Endodermal cell (in vitro differentiated cells): ENCODE measurements around the gene PDE6A. TPM values are rescaled to one million over a fixed set of nuclear protein-coding genes. Genes with fewer than 3 reads are reported as not detected.

ENCODE experiments used
- DNase-seq: peaks from one replicate; pipeline ENCODE4 v3.0.0-alpha.2; 2017
- H3K27ac ChIP-seq: 2 replicates; pipeline ENCODE4 v1.5.1; 2013; ENCODE audit warnings: mild to moderate bottlenecking, low read depth, low read length, moderate library complexity
- H3K27me3 ChIP-seq: 2 replicates; pipeline ENCODE4 v1.6.1; 2013; ENCODE audit warnings: mild to moderate bottlenecking, low read length, moderate library complexity; ENCODE audit not compliant: insufficient read depth, control insufficient read depth, poor library complexity, severe bottlenecking
- H3K36me3 ChIP-seq: 2 replicates; pipeline ENCODE4 v1.7.0; 2013; ENCODE audit warnings: mild to moderate bottlenecking, low read length, moderate library complexity; ENCODE audit not compliant: control insufficient read depth, insufficient read depth
- H3K4me1 ChIP-seq: one replicate; pipeline ENCODE4 v1.7.0; 2013; ENCODE audit warnings: low read length; ENCODE audit not compliant: control insufficient read depth, insufficient read depth
- H3K4me3 ChIP-seq: 2 replicates; pipeline ENCODE4 v1.5.1; 2013; ENCODE audit warnings: mild to moderate bottlenecking, low read length, moderate library complexity
- H3K9ac ChIP-seq: 2 replicates; pipeline ENCODE4 v1.6.1; 2013; ENCODE audit warnings: mild to moderate bottlenecking, low read length, moderate library complexity; ENCODE audit not compliant: poor library complexity, severe bottlenecking; ENCODE audit errors: extremely low read depth
- H3K9me3 ChIP-seq: 2 replicates; pipeline ENCODE4 v1.6.1; 2013; ENCODE audit warnings: mild to moderate bottlenecking, low read length, moderate library complexity; ENCODE audit not compliant: control insufficient read depth
- H3K27ac Mint-ChIP-seq: 2 replicates; pipeline ENCODE4 v1.8.0; 2020; ENCODE audit warnings: mixed read lengths
- H3K27me3 Mint-ChIP-seq: 2 replicates; pipeline ENCODE4 v1.8.0; 2021; ENCODE audit warnings: mild to moderate bottlenecking, mixed read lengths; ENCODE audit not compliant: insufficient read depth
- H3K36me3 Mint-ChIP-seq: 2 replicates; pipeline ENCODE4 v1.8.0; 2020; ENCODE audit warnings: low read depth, mixed read lengths
- H3K4me1 Mint-ChIP-seq: 2 replicates; pipeline ENCODE4 v1.8.0; 2020; ENCODE audit warnings: mixed read lengths
- H3K4me3 Mint-ChIP-seq: 2 replicates; pipeline ENCODE4 v1.8.0; 2020; ENCODE audit warnings: mild to moderate bottlenecking, moderate library complexity, mixed read lengths
- H3K9me3 Mint-ChIP-seq: 2 replicates; pipeline ENCODE4 v1.8.0; 2020; ENCODE audit warnings: mild to moderate bottlenecking, mixed read lengths
- CTCF ChIP-seq: fragments of 200-600 bp; sonication (generic); conservative IDR thresholded peaks from 2 replicates; pipeline ENCODE4 v1.5.0; 2021; ENCODE audit warnings: antibody characterized with exemption, mild to moderate bottlenecking
- WGBS, 2 experiments: methylation state at CpG; one replicate each; pipeline versions ENCODE4 v1.1.5 to v1.1.7; 2013; ENCODE audit warnings: missing lambda C conversion rate in 2 of 2, mixed read lengths in 1 of 2; ENCODE audit not compliant: insufficient coverage in 1 of 2, insufficient read length in 1 of 2; 5-methylcytosine and 5-hydroxymethylcytosine counted together
- total RNA-seq, 2 donors: library from RNA; stranded (reverse); fragmentation: NEBNext Ultra II Directional in 1 of 2; extraction: Animal tissue kit (Norgen Biotek cat#: 25700) in 1 of 2; gene quantifications; 2 replicates in 1 of 2; 3 replicates in 1 of 2; pipeline ENCODE4 v1.2.1, GENCODE V29; 2021

The PDE6A gene
- total RNA-seq, 2 donors from 2014 or later = 0.07 TPM; not detected in 1

- DNase-seq = no peak
- no peaks in the 10 kb centered on the region for H3K27me3 Mint-ChIP-seq
- Histone ChIP-seq H3K36me3 (no peaks in the 10 kb centered on the region), H3K9ac (no peak overlapping the region), H3K4me3 (no peak overlapping the region), H3K9me3 (no peaks in the 10 kb centered on the region), H3K4me1 (peaks cover 4% of the 10 kb centered on the region), H3K27me3 (no peaks in the 10 kb centered on the region), H3K27ac (no peak overlapping the region)
- TF ChIP-seq CTCF = no peak
- H3K9me3 Mint-ChIP-seq = no peaks in the 10 kb centered on the region
- no peak overlapping the region for H3K4me3 Mint-ChIP-seq
- no peaks in the 10 kb centered on the region for H3K36me3 Mint-ChIP-seq
- WGBS, 2 experiments = 77 to 83% methylated on average over 3 of the region's 3 CpGs
- peaks cover 25% of the 10 kb centered on the region for H3K4me1 Mint-ChIP-seq
- no peak overlapping the region for H3K27ac Mint-ChIP-seq
These were observed 133.1 kb downstream of the PDE6A start for GRCh38 chr5:149811453-149811852.

GRCh38 chr5:149810856-149811255 lies 133.7 kb downstream of the PDE6A start:
- Histone ChIP-seq H3K9me3 (no peaks in the 10 kb centered on the region), H3K27ac (no peak overlapping the region), H3K36me3 (no peaks in the 10 kb centered on the region), H3K27me3 (no peaks in the 10 kb centered on the region), H3K9ac (no peak overlapping the region), H3K4me1 (peaks cover 9% of the 10 kb centered on the region), H3K4me3 (no peak overlapping the region)
- no peak for TF ChIP-seq CTCF
- Mint-ChIP-seq H3K36me3 (no peaks in the 10 kb centered on the region), H3K4me3 (no peak overlapping the region), H3K9me3 (no peaks in the 10 kb centered on the region), H3K27ac (no peak overlapping the region), H3K27me3 (no peaks in the 10 kb centered on the region), H3K4me1 (peaks cover 28% of the 10 kb centered on the region)
- 92% methylated on average over 6 of the region's 6 CpGs for whole genome bisulfite sequencing, 2 experiments
- no peak for DNase-seq

- TF ChIP-seq CTCF = no peak
- peaks cover 11% of the 10 kb centered on the region for H3K4me1 ChIP-seq
- WGBS, 2 experiments = 70 to 86% methylated on average over 2 to 8 of the region's 8 CpGs
- H3K9me3 Mint-ChIP-seq = no peaks in the 10 kb centered on the region
- no peak overlapping the region for H3K4me3 ChIP-seq
- peaks cover 30% of the 10 kb centered on the region for H3K4me1 Mint-ChIP-seq
- no peaks in the 10 kb centered on the region for H3K27me3 Mint-ChIP-seq
- H3K36me3 Mint-ChIP-seq = no peaks in the 10 kb centered on the region
- no peaks in the 10 kb centered on the region for H3K36me3 ChIP-seq
- no peaks in the 10 kb centered on the region for H3K9me3 ChIP-seq
- H3K4me3 Mint-ChIP-seq = no peak overlapping the region
- no peak overlapping the region for H3K27ac ChIP-seq
- H3K9ac ChIP-seq = no peak overlapping the region
- no peak overlapping the region for H3K27ac Mint-ChIP-seq
- DNase-seq = no peak
- no peaks in the 10 kb centered on the region for H3K27me3 ChIP-seq
These were observed 134.5 kb downstream of the PDE6A start for GRCh38 chr5:149809931-149810691.
